ENCODE measurements around the gene PITPNM3.

Gene PITPNM3

GRCh38 chr17:6551356-6551755, 5.0 kb downstream of the PITPNM3 start:
- no peak for DNase-seq

GRCh38 chr17:6549384-6550036, 6.8 kb downstream of the PITPNM3 start:
- no peak for DNase-seq

DNA sequence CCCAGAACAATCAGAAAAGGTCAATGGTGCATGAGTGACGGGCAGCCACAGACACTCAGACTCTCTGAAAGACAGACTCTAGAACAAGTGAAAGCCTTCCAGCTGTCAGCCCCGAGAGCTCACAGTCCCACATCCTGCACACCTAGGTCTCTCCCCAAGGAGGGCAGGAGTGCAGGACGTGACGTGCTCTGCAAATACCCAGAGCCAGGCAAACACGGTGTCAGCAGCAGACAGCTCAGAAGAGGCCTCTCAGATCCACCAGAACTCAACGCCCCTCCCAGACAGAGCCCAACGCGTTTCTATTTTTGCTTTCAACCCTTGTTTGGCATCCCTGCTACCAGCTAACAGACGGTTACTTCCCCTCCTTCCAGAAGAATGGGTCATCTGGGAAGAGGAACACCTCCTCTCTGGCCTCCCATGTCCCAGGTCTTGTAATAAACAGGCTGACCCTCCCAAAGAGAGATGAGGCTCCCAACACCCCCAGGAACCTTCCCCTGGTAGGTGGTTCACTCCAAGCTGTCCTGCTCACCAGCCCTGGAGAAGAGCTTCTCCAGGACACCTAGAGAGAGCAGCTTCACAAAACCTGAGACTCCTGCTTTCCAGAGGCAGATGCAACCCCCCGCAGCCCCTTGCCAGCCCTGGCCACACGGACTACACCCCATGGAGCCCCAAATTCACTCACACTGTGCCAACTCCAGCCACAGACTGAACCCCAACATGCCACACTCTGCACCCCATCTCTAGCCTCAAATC, 7.6 kb downstream of the PITPNM3 start:
- no peak for DNase-seq

DNA sequence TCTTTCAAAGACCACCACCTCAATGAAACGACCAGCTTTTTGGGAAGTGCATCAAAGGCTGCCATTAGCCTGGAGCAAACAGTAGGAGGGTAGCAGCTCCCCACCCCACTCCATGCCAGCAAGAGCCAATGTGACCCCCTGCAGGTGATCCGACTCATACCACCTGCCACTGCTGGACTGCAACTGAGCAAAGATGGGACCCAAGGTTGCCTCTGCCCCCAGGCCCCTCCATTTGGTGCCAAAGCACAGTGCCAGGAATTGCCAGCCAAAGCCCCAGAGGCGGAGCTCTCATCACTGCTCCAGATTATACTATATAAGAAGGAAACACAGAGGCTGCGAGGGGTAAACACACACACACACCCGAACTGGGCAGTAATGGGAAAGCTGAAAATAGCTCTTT, 8.3 kb downstream of the PITPNM3 start:
- DNase-seq, result no peak

DNA sequence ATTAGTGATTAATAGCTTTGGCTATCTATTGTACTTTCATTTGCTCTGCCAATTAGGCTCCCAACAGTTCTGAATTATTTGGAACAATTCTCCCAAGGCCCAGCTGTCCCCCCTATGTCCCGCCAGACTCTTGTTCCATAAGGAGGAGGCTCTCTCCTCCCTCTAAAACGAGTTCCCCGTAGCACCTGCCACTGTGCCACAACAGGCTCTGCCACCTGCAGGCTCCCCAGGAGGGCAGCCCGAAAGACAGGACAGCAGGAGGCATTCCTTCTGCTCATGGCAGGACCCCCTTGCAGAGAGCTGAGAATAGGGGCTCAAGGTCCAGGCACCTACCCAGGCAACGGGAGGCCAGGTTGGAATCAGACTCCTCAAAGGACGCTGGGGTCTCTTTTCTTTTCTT, 9.0 kb downstream of the PITPNM3 start:
- DNase-seq, result no peak

- no peak for DNase-seq
These were observed 10.2 kb downstream of the PITPNM3 start for GRCh38 chr17:6546069-6546718.

DNA sequence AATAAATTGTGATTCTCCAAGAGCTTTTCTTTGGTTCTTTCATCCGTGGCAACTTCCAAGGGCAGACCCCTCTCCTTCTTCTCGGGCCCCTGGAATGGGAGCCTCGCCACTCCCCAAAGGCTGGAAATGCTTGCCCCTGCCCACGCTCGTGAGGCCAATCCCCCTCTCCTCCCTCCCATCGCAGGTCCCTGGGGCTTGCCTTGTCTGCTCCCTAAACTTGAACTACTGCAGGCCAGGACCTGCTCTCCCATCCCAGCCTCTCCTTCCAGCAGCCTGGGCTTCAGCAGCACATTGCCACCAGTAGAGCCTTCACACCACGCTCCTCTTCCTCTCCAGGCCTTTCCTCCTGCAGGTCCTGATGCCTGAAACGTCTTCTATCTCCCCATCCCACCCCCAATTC, 11.1 kb downstream of the PITPNM3 start:
- DNase-seq, result no peak

DNA sequence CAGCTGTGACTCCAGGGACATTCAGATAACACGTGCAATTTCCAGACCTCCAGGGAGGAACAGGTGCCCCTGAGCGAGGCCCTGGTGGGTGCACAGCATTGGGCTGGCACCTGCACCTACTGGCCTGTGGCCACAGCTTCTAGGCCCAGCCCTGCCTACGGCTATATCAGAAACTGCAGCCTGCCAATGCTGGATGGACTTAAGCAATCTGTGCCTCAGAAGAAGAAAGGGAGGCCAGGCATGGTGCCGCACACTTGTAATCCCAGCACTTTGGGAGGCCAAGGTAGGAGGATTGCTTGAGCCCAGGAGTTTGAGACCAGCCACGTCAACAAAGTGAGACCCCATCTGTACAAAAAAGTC, 12.4 kb downstream of the PITPNM3 start:
- no peak for DNase-seq

GRCh38 chr17:6543079-6544010, 13.0 kb downstream of the PITPNM3 start:
- DNase-seq, result no peak

DNA sequence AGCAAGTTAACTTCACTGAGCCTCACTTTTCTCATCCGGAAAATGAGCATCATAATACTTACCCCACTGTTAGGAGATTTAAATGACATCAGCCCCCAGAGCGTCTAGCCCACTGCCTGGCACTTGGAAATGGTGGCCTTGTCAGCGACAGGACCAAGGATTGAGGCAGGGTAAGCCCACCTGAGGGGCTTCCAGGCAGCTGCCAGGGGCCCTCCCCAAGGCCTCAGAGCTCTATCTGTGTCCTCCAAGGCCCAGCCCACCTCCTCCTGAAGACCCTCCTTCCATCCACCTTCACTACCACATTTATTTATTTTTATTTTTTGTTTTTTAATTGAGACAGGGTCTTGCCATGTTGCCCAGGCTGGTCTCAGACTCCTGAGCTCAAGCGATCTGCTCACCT, 13.8 kb downstream of the PITPNM3 start:
- no peak for DNase-seq

DNA sequence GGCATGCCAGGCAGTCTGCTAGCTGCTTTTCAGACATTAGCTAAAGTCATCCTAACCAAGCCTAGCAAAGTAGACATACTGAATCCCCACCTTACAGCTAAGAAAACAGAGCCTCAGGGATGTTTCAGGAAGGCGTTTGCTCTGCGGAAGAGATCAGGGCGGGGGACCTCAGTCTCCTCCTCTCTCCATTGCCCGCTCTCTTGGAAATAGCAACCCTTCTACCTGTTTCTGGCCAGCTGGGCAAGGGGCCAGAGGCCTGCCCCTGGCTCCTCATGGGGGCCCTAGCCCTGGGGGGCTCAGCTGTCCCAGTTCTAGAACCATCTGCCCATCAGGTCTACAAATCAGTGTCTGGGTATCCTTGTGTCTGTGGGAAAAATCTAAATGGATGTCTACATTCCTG, 14.5 kb downstream of the PITPNM3 start:
- no peak for DNase-seq

- DNase-seq, result no peak
These were observed 16.5 kb downstream of the PITPNM3 start for GRCh38 chr17:6539871-6540270.

DNA sequence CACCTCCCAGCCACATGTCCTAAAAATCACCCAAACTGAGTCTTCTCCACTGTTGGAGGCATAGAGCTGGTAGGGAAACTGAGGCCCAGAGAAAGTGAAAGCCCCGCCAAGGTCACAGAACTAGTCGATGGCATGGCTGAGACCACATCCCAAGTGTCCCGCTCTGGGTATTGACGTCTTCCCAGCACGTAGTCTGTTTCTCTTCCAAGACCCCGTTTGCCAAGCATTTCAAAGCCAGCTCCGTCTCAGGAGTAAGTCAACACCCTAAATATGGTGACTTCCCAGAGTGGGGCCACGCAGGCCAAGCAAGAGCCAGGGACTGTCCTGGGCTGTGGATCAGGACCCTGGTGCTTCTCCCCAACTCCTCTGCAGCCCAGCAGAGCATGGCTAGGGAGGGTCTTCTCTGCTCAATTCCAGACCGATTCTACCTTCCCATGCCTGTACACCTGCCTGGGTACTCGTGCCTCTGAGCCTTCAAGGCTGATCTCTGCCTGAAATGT, 19.7 kb downstream of the PITPNM3 start:
- DNase-seq, result no peak

DNA sequence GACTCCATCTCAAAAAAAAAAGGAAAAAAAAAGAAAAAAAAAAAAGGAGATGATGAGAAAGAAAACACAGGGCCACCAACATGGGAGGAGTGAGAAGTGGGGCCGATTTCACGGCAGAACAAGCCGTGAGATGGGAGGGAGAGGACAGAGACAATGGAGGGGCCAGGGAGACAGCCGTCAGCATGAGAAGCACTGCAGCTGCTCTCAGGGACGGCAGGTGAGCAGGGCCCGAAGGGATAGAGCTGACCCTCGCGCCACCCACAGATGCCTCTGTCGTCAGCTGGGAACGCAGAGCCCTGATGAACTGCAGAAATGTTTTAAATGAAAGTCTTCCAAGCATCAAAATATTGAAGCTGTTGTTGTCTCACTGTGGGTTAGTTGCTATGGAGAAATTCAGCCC, 20.3 kb downstream of the PITPNM3 start:
- no peak for DNase-seq

- DNase-seq, result no peak
These were observed 21.4 kb downstream of the PITPNM3 start for GRCh38 chr17:6534846-6535514.

DNA sequence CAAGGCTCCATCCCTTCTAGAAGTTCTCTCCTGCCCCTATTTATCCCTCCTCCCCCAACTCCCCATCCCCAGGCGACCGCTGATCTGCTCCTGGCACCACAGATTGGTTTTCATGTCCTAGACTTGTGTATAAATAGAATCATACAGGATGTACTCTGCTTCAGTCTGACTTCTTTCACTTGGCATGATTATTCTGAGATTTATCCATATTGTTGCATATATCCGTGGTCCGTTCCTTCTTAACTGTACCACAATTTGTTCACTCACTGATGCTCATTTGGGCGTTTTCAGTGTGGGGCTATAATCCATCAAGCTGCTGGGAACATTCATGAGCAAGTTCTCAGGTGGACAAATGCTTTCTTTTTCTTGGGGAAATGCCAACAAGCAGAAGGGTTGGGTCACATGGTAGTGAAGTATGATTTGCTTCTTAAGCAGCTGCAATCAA, 23.9 kb downstream of the PITPNM3 start:
- DNase-seq, result no peak

DNA sequence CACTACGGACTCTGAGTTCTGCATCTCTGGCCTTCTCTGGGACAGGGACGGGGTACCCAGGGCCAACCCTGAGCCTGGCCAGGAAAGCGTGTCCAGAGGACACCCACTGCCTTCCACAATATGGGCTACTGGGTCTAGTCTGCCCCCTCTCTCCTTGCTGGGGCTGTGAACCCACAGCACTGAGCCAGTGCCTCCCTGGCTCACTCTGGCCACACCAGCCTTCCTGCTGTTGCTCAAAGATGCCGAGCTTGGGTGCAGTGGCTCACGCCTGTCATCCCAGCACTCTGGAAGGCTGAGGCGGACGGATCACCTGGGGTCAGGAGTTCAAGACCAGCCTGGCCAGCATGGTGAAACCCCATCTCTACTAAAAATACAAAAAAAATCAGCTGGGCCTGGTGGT, 24.8 kb downstream of the PITPNM3 start:
- DNase-seq, result no peak

DNA sequence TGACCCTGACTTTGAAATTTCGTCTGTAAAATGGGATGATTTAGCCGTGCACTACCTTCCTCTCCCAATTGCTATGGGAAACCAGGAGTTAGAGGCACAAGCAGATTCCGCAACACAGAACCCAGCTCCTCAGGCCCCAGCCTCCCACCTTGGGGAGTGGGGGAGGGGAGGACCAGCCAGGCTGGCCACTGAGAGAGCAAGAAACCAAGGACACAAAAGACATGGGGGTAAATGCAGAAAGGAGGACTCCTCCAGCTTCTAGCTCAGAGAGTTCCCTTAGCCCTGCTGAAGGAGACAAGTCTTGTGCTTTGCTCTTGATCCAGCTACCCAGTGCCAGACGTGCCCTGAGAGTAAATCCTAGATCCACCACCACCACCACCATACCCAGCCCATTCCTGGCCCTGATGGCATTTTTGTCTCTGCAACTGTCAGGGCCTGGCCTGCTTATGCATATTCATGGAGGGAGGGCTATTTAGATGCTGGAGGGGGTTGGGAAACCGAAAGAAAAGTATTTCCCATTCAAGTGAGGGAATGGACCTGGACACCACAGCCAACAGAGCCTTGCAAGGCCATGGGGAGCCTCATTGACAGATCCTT, 25.9 kb downstream of the PITPNM3 start:
- DNase-seq, result no peak

- DNase-seq, result no peak
These were observed 27.8 kb downstream of the PITPNM3 start for GRCh38 chr17:6528557-6528956.

GRCh38 chr17:6526362-6527152, 29.8 kb downstream of the PITPNM3 start:
- no peak for DNase-seq

DNA sequence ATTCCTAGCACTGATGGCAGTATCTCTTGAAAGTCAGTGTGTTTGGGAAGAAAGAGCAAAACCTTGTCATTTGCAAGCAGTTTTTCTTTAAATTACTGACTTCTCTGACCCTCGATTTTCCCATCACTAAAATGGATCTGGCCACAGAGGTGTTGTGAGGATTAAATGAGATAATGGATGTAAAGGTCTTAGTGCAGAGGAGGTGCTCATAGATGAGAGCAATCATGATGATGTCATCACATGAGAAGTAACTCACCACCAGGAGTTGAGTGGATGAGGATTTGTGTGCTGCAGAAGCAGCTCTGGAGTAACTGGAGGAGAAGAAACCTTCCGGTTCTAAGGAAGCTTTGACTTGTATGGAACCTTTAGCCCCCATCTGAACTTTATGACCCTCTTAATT, 30.6 kb downstream of the PITPNM3 start:
- DNase-seq, result no peak

All from DMS 273 treated with DMSO at 0.1 percent for 48 hours (cell line).